Activated CD4-positive, alpha-beta T cell treated with anti-CD3 and anti-CD28 coated beads for 4 hours (primary cell): ENCODE data around the gene CELF2.
A peak's percentile ranks its signal among the peaks of the same experiment; 100 is the strongest.
"Not testable (repeated sequence)": the region's sequence is repeated elsewhere in the genome, so short reads cannot be mapped to it uniquely, and the experiment has no call there.

Source experiments
- DNase-seq, 2 donors: peaks; one replicate each; pipeline ENCODE4 v3.0.0-alpha.2; 2020

CELF2 gene

DNA sequence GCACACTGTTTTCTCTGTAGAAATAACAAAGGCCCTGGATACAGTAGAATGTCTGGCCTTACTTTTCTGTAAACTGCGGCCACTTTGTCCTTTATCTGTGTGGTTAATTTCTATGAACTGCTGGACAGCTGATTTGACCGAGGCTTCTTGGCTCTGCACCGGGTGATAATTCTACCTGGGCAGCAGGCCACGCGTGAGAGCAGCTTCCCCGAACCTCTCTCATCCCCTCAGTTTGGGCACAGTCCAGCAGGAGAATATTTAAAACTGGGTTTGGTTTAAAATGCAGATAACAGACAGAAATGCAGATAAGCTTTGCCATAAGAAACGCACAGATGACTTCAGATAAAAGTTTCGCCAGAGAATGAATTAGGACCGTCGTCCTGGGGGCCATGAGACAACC is 81.0 kb downstream of the CELF2 start:
- DNase-seq: no peak

DNA sequence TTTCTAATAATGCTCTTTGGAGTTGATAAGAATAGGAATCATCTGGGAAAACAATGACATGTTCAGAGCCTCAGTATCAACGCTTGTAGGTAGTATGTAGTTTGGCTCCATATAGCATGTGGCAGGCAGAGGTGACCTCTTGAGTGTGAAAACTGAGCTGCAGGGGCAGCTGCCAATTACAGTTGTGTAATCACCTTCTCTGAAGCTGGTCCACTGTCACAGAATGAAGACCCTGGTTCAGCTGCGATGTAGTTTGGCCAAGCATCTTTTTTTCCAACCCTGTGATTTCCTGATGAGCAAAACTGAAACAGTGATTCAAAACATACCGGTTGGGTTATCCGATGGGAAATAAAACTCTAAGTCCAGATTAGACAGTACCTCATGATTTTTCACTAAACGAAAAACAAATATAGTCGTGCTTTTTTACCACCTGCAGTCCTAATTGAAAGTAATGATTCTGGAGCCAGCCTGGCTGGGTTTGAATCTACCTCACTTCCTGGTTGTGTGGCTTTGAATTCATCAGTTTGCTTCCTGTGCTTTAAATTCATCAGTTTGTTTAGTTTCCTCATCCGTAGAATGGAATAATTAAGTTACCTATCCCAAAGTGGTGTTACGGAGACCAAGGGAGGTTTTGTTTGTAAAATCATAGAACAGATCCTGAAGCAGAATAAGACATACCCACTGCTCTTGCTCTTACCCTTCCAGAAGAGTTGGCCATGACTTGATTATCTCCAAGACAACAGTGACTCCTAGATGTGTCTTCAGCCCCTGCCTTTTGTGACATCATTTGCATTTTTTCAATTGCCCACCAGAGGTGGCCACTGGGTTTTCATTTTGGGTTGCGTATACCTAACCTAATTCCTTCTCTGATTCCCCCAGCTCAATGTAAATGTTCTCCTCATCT is 87.4 kb downstream of the CELF2 start:
- DNase-seq: no peak

DNA sequence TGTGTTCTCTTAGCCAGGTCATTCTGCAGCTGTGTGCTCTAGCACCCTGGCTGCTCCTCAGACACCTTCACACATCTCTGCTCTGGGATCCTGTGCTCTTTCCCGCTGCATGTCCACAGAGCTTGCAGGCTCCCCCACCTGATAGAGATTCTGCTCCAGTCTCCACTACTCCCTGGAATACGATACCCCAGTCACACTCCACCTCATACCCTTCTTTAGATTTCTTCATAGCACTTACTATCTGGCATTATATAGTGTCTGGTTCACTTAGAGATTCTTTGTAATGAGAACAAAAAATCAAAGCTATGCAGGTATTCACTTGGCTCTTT is 88.0 kb downstream of the CELF2 start:
- no peak for DNase-seq

GRCh38 chr10:11106621-11107374 is 89.1 kb downstream of the CELF2 start:
- no peak for DNase-seq

DNA sequence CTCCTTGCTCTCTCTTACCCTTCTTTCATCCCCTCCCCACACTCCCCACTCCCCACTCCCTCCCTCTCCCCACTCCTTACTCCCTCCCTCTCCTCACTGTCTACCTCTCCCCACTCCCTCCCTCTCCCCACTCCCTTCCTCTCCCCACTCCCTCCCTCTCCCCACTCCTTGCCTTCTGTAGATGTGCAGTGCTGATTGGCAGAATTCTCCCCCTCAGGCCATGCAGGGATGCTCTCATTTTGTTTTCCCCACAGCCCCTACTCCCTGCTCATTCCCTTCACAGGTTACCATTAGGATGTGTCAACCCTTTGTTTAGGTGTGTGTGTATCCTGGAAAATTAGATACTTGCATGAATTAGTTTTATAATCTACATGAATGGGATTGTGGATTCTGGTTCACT is 90.3 kb downstream of the CELF2 start:
- no peak for DNase-seq

DNA sequence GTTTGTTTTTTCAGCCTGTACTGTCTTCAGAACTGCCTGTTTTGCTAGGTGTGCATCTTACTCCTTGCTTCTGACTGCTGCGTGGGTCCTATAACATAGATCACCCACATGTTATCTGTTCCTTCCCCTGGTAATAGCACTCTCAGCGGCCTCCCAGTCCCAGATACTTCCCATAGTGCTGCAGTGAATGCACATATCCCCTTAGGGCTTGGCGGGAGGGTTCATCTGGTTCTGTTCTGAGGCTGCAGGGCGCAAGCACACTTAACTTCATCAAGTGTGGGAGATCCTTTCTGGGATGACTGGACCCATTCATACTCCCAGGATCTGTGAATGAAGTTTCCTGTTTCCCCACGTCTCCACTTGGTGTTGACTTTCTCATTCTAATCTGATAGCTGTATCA is 90.7 kb downstream of the CELF2 start:
- no peak for DNase-seq

GRCh38 chr10:11109590-11109989 is 91.9 kb downstream of the CELF2 start:
- no peak for DNase-seq

DNA sequence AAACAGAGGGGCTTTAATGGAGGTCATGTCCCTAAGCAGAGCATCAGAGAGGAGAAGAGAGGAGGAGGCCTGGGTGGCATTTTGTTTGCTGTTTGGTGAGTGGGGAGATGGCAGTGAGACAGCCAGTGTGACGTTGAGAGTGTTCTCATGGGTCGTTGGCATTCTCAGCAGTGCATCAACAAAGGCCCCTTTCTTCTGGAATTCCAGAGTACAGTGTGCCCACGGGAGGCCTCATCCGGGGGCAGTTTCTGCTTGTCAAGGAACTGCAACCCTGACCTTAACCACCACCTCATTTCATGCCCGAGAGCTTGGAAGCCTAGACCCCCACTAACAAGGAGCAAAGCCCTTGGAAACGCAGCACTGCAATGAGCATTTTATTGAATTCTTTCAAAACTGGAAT is 92.9 kb downstream of the CELF2 start:
- DNase-seq: no peak

- DNase-seq: no peak
Observed at GRCh38 chr10:11111490-11111889, 93.8 kb downstream of the CELF2 start.

DNA sequence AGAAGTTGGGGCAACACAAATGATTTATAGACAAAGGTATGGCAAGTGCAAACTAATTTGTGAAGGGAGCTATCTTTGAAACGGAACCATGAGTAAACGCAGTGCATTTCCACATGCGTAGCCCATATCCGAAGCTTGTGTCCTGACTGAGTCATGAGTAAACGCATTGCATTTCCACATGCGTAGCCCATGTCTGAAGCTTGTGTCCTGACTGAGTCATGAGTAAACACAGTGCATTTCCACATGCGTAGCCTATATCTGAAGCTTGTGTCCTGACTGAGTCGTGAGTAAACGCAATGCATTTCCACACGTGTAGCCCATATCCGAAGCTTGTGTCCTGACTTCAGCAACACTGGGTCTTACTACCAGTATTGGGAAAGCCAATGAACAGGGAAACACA is 95.0 kb downstream of the CELF2 start:
- DNase-seq: no peak

DNA sequence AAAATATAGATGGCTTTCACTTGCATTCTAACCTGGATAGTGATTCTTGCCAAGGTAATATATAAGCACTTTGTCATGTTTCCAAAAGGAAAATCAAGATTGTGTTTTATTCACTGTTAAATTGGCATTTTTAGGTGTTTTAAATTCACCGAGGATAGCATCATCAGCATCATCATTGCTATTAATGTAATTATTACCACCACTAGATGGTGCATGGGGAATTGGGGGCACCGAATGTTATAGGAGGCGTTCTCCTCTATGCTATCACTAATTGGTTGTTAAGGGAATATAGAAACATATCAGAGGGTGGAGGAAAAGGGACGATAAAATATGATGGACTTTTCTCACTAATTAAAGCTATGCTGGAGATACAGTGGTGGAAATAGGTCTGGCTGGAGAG is 95.5 kb downstream of the CELF2 start:
- DNase-seq: peak; percentile 36 to 48

- DNase-seq: no peak
Observed at GRCh38 chr10:11114269-11114668, 96.6 kb downstream of the CELF2 start.

- DNase-seq: no peak
Observed at GRCh38 chr10:11115337-11115736, 97.7 kb downstream of the CELF2 start.

GRCh38 chr10:11116361-11116760 is 98.7 kb downstream of the CELF2 start:
- no peak for DNase-seq

DNA sequence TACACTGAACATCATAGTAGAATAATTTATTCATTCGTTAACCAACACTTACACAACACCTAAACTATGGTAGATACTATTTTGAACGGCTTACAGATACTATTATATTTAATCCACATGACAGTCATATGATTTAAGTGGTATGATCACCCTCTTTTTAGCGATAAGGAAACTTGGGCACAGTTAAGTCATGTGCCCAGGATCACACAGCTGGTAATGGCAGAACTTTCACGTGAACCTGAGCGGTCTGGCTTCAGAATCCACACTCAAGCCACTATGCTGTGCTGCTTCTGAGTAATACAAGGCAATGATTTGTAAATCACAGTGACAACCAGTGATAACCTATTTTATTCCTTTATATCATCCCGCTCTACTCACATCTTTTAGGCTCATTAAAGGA is 99.1 kb downstream of the CELF2 start:
- DNase-seq: no peak

- no peak for DNase-seq
Observed at GRCh38 chr10:11118686-11119085, 101.0 kb downstream of the CELF2 start.

- no peak for DNase-seq
Observed at GRCh38 chr10:11119843-11120242, 102.2 kb downstream of the CELF2 start.

- no peak for DNase-seq
Observed at GRCh38 chr10:11120711-11121110, 103.0 kb downstream of the CELF2 start.

DNA sequence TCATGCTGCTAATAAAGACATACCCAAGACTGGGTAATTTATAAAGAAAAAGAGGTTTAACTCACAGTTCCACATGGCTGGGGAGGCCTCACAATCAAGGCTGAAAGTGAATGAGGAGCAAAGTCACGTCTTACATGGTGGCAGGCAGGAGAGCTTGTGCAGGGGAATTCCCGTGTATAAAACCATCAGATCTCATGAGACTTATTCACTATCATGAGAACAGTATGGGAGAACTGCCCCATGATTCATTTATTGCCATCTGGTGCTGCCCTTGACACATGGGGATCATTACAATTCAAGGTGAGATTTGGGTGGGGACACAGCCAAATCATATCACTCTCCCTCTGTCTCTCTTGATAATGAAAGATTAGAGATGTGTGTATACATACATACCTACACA is 106.2 kb downstream of the CELF2 start:
- DNase-seq: not testable (repeated sequence)

DNA sequence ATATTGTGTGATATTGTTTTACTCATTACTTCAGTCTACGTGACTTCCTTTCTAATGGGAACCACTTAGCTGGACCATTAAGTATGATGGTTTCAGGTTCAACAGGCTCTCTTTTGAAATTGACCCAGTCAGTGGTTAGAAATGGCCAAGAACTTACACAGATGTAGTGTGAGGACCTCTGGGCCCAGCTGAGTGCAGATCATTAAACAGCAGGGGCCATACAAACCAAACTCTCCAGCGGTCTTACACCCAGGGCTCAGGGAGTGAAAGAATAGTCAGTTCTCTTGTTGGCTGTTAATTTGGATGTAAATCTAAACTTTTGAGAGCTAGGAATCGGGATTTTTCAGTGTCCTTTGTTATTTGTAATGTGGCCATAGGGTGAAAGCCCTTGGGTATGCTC is 107.3 kb downstream of the CELF2 start:
- no peak for DNase-seq

- not testable (repeated sequence) for DNase-seq
Observed at GRCh38 chr10:11127017-11127416, 109.3 kb downstream of the CELF2 start.

- DNase-seq: no peak
Observed at GRCh38 chr10:11131112-11131639, 113.5 kb downstream of the CELF2 start.

DNA sequence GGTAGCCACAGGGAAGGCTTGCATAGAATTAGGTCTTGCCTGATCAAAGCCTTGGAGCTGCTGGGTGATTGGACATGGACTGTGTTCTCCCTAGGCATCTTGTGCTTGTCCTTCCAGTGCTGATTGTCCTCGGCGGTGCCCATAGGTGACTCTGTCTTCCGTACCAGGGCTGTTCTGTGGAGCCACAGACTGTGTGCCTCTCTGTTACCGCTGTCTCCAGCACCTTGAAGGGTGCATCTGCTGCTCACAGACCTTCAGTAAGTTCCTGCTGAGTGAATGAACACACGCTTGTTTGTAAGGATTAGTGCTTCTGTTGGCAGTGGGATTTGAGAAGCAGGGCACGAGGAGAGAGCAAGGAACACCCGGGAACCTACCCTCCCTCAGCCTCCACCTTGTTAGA is 116.7 kb downstream of the CELF2 start:
- no peak for DNase-seq

DNA sequence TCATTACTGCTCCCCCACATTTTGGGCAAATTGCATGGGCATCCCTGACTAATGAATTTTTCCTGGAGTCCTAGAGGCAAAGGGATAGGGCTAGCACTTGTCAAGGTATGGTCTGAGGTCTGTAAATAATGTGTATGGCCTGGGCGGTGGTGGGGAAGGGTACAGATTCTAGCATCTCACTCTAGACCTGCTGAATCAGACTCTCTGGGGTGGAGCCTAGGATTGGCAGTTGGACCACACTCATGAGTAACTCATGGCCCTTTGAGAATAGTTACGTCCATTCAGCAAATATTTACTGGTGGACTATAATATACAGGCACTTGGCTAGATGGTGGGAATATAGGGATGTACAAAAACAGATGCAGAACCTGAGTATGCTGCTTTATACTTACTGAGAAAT is 118.0 kb downstream of the CELF2 start:
- DNase-seq: no peak
